ENCODE results near the gene GSTO2. TPM values are rescaled to one million over a fixed set of nuclear protein-coding genes. Genes with fewer than 3 reads are reported as not detected.
A peak's percentile ranks its signal among the peaks of the same experiment; 100 is the strongest.

GSTO2 gene
- total and polyA plus RNA-seq, 2 of the 13 experiments (the other 11 are each of a cell fraction or from before 2014, with no cell fraction given): 2.1 to 7.9 TPM

DNA sequence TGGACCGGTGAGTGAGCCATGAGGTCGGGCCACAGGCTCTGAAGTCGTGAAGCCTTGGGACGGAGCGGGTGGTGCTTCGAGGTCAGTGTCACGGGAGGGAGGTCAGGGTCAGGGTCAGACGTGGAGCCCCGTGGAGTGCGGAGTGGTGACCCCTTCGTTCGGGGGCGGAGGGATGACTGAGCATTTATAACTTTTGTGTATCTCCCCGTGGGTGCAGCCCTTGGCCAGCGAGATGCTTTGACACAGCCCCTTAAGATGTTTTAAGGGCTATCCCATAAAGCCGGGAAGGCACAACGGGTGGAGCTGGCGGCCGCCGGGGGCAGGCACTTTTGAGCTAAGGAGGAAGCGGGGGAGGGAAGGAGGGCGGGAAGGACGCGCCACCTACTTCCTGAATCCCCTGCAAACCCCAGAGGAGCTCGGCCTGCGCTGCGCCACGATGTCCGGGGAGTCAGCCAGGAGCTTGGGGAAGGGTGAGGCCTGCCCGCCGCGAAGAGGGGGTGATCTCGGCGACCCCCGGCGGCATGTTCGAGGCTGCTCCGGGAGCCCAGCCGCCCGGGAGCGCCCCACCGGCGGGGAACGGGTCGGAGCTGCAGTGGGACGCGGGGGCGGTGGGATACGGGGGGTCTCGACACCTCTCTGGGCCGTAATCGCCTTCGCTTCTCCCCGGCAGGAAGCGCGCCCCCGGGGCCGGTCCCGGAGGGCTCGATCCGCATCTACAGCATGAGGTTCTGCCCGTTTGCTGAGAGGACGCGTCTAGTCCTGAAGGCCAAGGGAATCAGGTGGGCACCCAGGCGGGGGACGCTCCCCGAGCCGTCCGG is 14.3 kb upstream of the GSTO2 start, which contains the start of gene GSTO1 (continued):
- TF ChIP-seq, protein P1, sequence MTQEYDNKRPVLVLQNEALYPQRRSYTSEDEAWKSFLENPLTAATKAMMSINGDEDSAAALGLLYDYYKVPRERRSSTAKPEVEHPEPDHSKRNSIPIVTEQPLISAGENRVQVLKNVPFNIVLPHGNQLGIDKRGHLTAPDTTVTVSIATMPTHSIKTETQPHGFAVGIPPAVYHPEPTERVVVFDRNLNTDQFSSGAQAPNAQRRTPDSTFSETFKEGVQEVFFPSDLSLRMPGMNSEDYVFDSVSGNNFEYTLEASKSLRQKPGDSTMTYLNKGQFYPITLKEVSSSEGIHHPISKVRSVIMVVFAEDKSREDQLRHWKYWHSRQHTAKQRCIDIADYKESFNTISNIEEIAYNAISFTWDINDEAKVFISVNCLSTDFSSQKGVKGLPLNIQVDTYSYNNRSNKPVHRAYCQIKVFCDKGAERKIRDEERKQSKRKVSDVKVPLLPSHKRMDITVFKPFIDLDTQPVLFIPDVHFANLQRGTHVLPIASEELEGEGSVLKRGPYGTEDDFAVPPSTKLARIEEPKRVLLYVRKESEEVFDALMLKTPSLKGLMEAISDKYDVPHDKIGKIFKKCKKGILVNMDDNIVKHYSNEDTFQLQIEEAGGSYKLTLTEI (CRISPR knock-in tag; conservative IDR thresholded peaks at IDR 0.05): no peak
- TF ChIP-seq KLF16 (CRISPR knock-in tag; IDR thresholded peaks at IDR 0.05) (0 out of 4 replicates have a peak, but pooled peaks of 1 of the 2 experiments have one; percentile 27), BRCA1 (CRISPR knock-in tag; IDR thresholded peaks at IDR 0.05) (no peak), FOXM1 (CRISPR knock-in tag; IDR thresholded peaks at IDR 0.05) (no peak), HOXA7 (CRISPR knock-in tag; IDR thresholded peaks at IDR 0.05) (0 out of 2 replicates have a peak, but pooled peaks have one; percentile 21), CCDC6 (CRISPR knock-in tag; IDR thresholded peaks at IDR 0.05) (no peak), ATRX (CRISPR knock-in tag; IDR thresholded peaks at IDR 0.05; ENCODE audit: borderline replicate concordance) (no peak), ZNF549 (CRISPR knock-in tag; IDR thresholded peaks at IDR 0.05) (no peak), FOSL1 (CRISPR knock-in tag; IDR thresholded peaks at IDR 0.05; ENCODE audit: borderline replicate concordance) (no peak), ZNF282 (IDR thresholded peaks at IDR 0.05; ENCODE audit: partially characterized antibody) (no peak), ESRRA (CRISPR knock-in tag; IDR thresholded peaks at IDR 0.05; ENCODE audit: low read depth) (no peak)
- TF ChIP-seq, protein P2, sequence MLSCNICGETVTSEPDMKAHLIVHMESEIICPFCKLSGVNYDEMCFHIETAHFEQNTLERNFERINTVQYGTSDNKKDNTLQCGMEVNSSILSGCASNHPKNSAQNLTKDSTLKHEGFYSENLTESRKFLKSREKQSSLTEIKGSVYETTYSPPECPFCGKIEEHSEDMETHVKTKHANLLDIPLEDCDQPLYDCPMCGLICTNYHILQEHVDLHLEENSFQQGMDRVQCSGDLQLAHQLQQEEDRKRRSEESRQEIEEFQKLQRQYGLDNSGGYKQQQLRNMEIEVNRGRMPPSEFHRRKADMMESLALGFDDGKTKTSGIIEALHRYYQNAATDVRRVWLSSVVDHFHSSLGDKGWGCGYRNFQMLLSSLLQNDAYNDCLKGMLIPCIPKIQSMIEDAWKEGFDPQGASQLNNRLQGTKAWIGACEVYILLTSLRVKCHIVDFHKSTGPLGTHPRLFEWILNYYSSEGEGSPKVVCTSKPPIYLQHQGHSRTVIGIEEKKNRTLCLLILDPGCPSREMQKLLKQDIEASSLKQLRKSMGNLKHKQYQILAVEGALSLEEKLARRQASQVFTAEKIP (CRISPR knock-in tag; IDR thresholded peaks at IDR 0.05; ENCODE audit: borderline replicate concordance): no peak
- TF ChIP-seq, protein P3, sequence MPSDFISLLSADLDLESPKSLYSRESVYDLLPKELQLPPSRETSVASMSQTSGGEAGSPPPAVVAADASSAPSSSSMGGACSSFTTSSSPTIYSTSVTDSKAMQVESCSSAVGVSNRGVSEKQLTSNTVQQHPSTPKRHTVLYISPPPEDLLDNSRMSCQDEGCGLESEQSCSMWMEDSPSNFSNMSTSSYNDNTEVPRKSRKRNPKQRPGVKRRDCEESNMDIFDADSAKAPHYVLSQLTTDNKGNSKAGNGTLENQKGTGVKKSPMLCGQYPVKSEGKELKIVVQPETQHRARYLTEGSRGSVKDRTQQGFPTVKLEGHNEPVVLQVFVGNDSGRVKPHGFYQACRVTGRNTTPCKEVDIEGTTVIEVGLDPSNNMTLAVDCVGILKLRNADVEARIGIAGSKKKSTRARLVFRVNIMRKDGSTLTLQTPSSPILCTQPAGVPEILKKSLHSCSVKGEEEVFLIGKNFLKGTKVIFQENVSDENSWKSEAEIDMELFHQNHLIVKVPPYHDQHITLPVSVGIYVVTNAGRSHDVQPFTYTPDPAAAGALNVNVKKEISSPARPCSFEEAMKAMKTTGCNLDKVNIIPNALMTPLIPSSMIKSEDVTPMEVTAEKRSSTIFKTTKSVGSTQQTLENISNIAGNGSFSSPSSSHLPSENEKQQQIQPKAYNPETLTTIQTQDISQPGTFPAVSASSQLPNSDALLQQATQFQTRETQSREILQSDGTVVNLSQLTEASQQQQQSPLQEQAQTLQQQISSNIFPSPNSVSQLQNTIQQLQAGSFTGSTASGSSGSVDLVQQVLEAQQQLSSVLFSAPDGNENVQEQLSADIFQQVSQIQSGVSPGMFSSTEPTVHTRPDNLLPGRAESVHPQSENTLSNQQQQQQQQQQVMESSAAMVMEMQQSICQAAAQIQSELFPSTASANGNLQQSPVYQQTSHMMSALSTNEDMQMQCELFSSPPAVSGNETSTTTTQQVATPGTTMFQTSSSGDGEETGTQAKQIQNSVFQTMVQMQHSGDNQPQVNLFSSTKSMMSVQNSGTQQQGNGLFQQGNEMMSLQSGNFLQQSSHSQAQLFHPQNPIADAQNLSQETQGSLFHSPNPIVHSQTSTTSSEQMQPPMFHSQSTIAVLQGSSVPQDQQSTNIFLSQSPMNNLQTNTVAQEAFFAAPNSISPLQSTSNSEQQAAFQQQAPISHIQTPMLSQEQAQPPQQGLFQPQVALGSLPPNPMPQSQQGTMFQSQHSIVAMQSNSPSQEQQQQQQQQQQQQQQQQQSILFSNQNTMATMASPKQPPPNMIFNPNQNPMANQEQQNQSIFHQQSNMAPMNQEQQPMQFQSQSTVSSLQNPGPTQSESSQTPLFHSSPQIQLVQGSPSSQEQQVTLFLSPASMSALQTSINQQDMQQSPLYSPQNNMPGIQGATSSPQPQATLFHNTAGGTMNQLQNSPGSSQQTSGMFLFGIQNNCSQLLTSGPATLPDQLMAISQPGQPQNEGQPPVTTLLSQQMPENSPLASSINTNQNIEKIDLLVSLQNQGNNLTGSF (CRISPR knock-in tag; IDR thresholded peaks at IDR 0.05): no peak
- TF ChIP-seq, protein P4, sequence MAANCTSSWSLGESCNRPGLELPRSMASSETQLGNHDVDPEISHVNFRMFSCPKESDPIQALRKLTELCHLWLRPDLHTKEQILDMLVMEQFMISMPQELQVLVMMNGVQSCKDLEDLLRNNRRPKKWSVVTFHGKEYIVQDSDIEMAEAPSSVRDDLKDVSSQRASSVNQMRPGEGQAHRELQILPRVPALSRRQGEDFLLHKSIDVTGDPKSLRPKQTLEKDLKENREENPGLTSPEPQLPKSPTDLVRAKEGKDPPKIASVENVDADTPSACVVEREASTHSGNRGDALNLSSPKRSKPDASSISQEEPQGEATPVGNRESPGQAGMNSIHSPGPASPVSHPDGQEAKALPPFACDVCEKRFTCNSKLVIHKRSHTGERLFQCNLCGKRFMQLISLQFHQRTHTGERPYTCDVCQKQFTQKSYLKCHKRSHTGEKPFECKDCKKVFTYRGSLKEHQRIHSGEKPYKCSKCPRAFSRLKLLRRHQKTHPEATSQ (CRISPR knock-in tag; IDR thresholded peaks at IDR 0.05; ENCODE audit: borderline replicate concordance): no peak
- TF ChIP-seq, protein P5, sequence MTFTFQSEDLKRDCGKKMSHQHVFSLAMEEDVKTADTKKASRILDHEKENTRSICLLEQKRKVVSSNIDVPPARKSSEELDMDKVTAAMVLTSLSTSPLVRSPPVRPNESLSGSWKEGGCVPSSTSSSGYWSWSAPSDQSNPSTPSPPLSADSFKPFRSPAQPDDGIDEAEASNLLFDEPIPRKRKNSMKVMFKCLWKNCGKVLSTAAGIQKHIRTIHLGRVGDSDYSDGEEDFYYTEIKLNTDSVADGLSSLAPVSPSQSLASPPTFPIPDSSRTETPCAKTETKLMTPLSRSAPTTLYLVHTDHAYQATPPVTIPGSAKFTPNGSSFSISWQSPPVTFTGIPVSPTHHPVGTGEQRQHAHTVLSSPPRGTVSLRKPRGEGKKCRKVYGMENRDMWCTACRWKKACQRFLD (CRISPR knock-in tag; IDR thresholded peaks at IDR 0.05; ENCODE audit: borderline replicate concordance): no peak

Measured in HepG2 (cell line).